ENCODE measurements around the gene TENM4.

GRCh38 chr11:79311461-79311860, 129.4 kb downstream of the TENM4 start:
- no peak for TF ChIP-seq POLR2AphosphoS5 (IDR thresholded peaks at IDR 0.05; ENCODE audit: low read depth, low read length)
- no peak for TF ChIP-seq TAF1 (IDR thresholded peaks at IDR 0.05; ENCODE audit: borderline replicate concordance, insufficient read depth, low read length)
- no peak for TF ChIP-seq REST (IDR thresholded peaks at IDR 0.05; ENCODE audit: insufficient read depth in 1 of 2, low read depth in 2 of 2, low read length in 2 of 2)
